ENCODE data around the gene EMID1. TPM values are rescaled to one million over a fixed set of nuclear protein-coding genes. Genes with fewer than 3 reads are reported as not detected.

EMID1 gene
- total RNA-seq, 4 donors from 2014 or later, result 0.33 to 1.8 TPM; not detected in 2

- no peaks in the 10 kb centered on the region for H3K27me3 ChIP-seq
- no peak overlapping the region for H3K27ac ChIP-seq
- no peak for ATAC-seq
- no peak for DNase-seq
- H3K36me3 ChIP-seq, result no peaks in the 10 kb centered on the region
- no peak overlapping the region for H3K4me3 ChIP-seq
- H3K4me1 ChIP-seq, result peaks cover 0 to 4% of the 10 kb centered on the region in 2 donors
- intact Hi-C loops (cut with DNase I; ENCODE audit: low total_unique reads) (no loop called here), in situ Hi-C loops (cut with MboI; ENCODE audit: low sequenced_read_pairs in 4 of 4) (no loop called here)
- no peak for TF ChIP-seq CTCF (IDR thresholded peaks at IDR 0.05 in 4 of 5, conservative IDR thresholded peaks at IDR 0.05 in 1 of 5)
- TF ChIP-seq POLR2A (IDR thresholded peaks at IDR 0.05), result no peak
- H3K9me3 ChIP-seq, result no peaks in the 10 kb centered on the region
These were observed 5.8 kb upstream of the EMID1 start for GRCh38 chr22:29199702-29200400.

GRCh38 chr22:29200901-29201300 is 4.8 kb upstream of the EMID1 start:
- ATAC-seq (no peak), DNase-seq (no peak)
- Histone ChIP-seq H3K27ac (no peak overlapping the region), H3K27me3 (no peaks in the 10 kb centered on the region), H3K4me3 (no peak overlapping the region), H3K36me3 (no peaks in the 10 kb centered on the region), H3K4me1 (peaks cover 0 to 4% of the 10 kb centered on the region in 2 donors), H3K9me3 (no peaks in the 10 kb centered on the region)
- in situ Hi-C loops (cut with MboI; ENCODE audit: low sequenced_read_pairs in 4 of 4) (no loop called here), intact Hi-C loops (cut with DNase I; ENCODE audit: low total_unique reads) (no loop called here)
- TF ChIP-seq CTCF (IDR thresholded peaks at IDR 0.05 in 4 of 5, conservative IDR thresholded peaks at IDR 0.05 in 1 of 5) (no peak), POLR2A (IDR thresholded peaks at IDR 0.05) (no peak)

- Histone ChIP-seq H3K4me3 (no peak overlapping the region), H3K4me1 (peaks cover 0 to 4% of the 10 kb centered on the region in 2 donors), H3K36me3 (no peaks in the 10 kb centered on the region), H3K27me3 (peaks cover 4 to 9% (median 7%) of the 10 kb centered on the region in 3 donors), H3K9me3 (no peaks in the 10 kb centered on the region), H3K27ac (peak overlapping the region in 1 of 4 donors; percentile 27)
- DNase-seq (no peak), ATAC-seq (no peak)
- intact Hi-C loops (cut with DNase I; ENCODE audit: low total_unique reads), result loop anchor here (2.0 kb wide), 1 partner anchor 43 kb away; no protein-coding TSS in a partner anchor
- TF ChIP-seq CTCF (IDR thresholded peaks at IDR 0.05 in 4 of 5, conservative IDR thresholded peaks at IDR 0.05 in 1 of 5) (no peak), POLR2A (IDR thresholded peaks at IDR 0.05) (no peak)
- in situ Hi-C loops (cut with MboI; ENCODE audit: low sequenced_read_pairs in 4 of 4), result no loop called here
These were observed 3.9 kb upstream of the EMID1 start for GRCh38 chr22:29201782-29202181.

- peaks cover 7 to 11% (median 7%) of the 10 kb centered on the region in 3 donors for H3K27me3 ChIP-seq
- H3K4me3 ChIP-seq, result no peak overlapping the region
- no peaks in the 10 kb centered on the region for H3K36me3 ChIP-seq
- peak overlapping the region; percentile 12 to 53 (median 14) for H3K27ac ChIP-seq
- H3K4me1 ChIP-seq, result peaks cover 0 to 4% of the 10 kb centered on the region in 2 donors
- ATAC-seq (peak; percentile 25 to 37), DNase-seq (peak in 1 of 2 donors; percentile 41)
- in situ Hi-C loops (cut with MboI; ENCODE audit: low sequenced_read_pairs in 4 of 4), result no loop called here
- intact Hi-C loops (cut with DNase I; ENCODE audit: low total_unique reads), result loop anchor here (2.0 kb wide), 1 partner anchor 42 kb away; no protein-coding TSS in a partner anchor
- TF ChIP-seq POLR2A (IDR thresholded peaks at IDR 0.05) (no peak), CTCF (IDR thresholded peaks at IDR 0.05 in 4 of 5, conservative IDR thresholded peaks at IDR 0.05 in 1 of 5) (peak in 3 of 5 experiments; percentile 18 to 39 (median 26))
- H3K9me3 ChIP-seq, result no peaks in the 10 kb centered on the region
These were observed 3.2 kb upstream of the EMID1 start for GRCh38 chr22:29202212-29203192.
